HepG2 (cell line): ENCODE data around the gene SULT1A3. TPM values are rescaled to one million over a fixed set of nuclear protein-coding genes. Genes with fewer than 3 reads are reported as not detected.
A peak's percentile ranks its signal among the peaks of the same experiment; 100 is the strongest.

Experiments used
- GLMP ChIP-seq: sonication (generic); formaldehyde crosslinking; IDR thresholded peaks from 2 replicates; pipeline ENCODE4 v1.9.0; 2021; ENCODE audit warnings: missing genetic modification reagents, mild to moderate bottlenecking, borderline replicate concordance
- IRF9 ChIP-seq: sonication (generic); formaldehyde crosslinking; IDR thresholded peaks from 2 replicates; pipeline ENCODE4 v1.8.0; 2022; ENCODE audit warnings: missing genetic modification reagents, mild to moderate bottlenecking, borderline replicate concordance
- MTA1 ChIP-seq: sonication (generic); formaldehyde crosslinking; IDR thresholded peaks from 2 replicates; pipeline ENCODE4 v1.4.0; 2020; ENCODE audit warnings: missing genetic modification reagents, mild to moderate bottlenecking, borderline replicate concordance
- TEAD3 ChIP-seq: optimal IDR thresholded peaks from 2 replicates; pipeline ENCODE3; 2016; ENCODE audit warnings: borderline replicate concordance
- ZBTB42 ChIP-seq: sonication (generic); formaldehyde crosslinking; IDR thresholded peaks from 2 replicates; pipeline ENCODE4 v1.5.0; 2020; ENCODE audit warnings: mild to moderate bottlenecking, missing genetic modification reagents
- ZGPAT ChIP-seq: IDR thresholded peaks from 2 replicates; pipeline ENCODE4 v1.6.1; 2016; ENCODE audit warnings: mild to moderate bottlenecking
- ZNF225 ChIP-seq: sonication (generic); formaldehyde crosslinking; IDR thresholded peaks from 2 replicates; pipeline ENCODE4 v1.4.0; 2020; ENCODE audit warnings: mild to moderate bottlenecking, missing genetic modification reagents
- ZNF407 ChIP-seq: sonication (generic); formaldehyde crosslinking; IDR thresholded peaks from one replicate; pipeline ENCODE4 v1.5.1; 2020; ENCODE audit warnings: mild to moderate bottlenecking, missing genetic modification reagents; ENCODE audit errors: not compliant biosample characterization
- ZNF652 ChIP-seq: IDR thresholded peaks from 2 replicates; pipeline ENCODE4 v1.6.1; 2016; ENCODE audit warnings: low read depth, borderline replicate concordance
- ZNF788 ChIP-seq: sonication (generic); formaldehyde crosslinking; IDR thresholded peaks from 2 replicates; pipeline ENCODE4 v1.5.0; 2020; ENCODE audit warnings: mild to moderate bottlenecking, missing genetic modification reagents, borderline replicate concordance
- ZUFSP ChIP-seq: sonication (generic); formaldehyde crosslinking; IDR thresholded peaks from 2 replicates; pipeline ENCODE4 v1.9.0; 2021; ENCODE audit warnings: missing genetic modification reagents, mild to moderate bottlenecking, borderline replicate concordance
- polyA plus RNA-seq, 8 experiments: library from polyadenylated mRNA; depleted of rRNA in 3 of 8; stranded (reverse) in 7 of 8; unstranded in 1 of 8; fragments of >200 nt; fragmentation: Illumina TruSeq in 4 of 8; extraction: Trizol in 4 of 8; gene quantifications; 2 replicates each; pipeline versions ENCODE4 v1.2.1 to v1.2.3, GENCODE V29; 2011 to 2016; ENCODE audit warnings: low read depth in 4 of 8, missing spikeins in 1 of 8, mixed read lengths in 1 of 8; ENCODE audit not compliant: insufficient read depth in 1 of 8
- total RNA-seq, 5 experiments: library from RNA; depleted of rRNA; stranded (reverse); fragments of >200 nt; fragmentation: Illumina TruSeq; extraction: Trizol; gene quantifications; 2 replicates each; pipeline ENCODE4 v1.2.3, GENCODE V29; 2016; ENCODE audit warnings: low read depth in 1 of 5

SULT1A3 gene
- total and polyA plus RNA-seq, 2 of the 13 experiments (the other 11 are each of a cell fraction or from before 2014, with no cell fraction given) = 21.0 to 28.3 TPM

GRCh38 chr16:30186782-30187555 lies 12.1 kb upstream of the SULT1A3 start (continued):
- TF ChIP-seq ZNF407 (no peak), ZNF788 (peak; percentile 37; the same call in 1 of the 2 replicates), MTA1 (peak; percentile 58; the same call in 1 of the 2 replicates), ZGPAT (CRISPR knock-in tag) (no peak), GLMP (CRISPR knock-in tag) (no peak), TEAD3 (peak; percentile 29), IRF9 (CRISPR knock-in tag) (peak; percentile 40; the same call in 1 of the 2 replicates), ZBTB42 (CRISPR knock-in tag) (no peak), ZUFSP (no peak), ZNF652 (no peak), ZNF225 (CRISPR knock-in tag) (no peak; the same call in 1 of the 2 replicates)
